ENCODE data around the gene PPIL1. TPM values are rescaled to one million over a fixed set of nuclear protein-coding genes. Genes with fewer than 3 reads are reported as not detected.

Gene PPIL1
- total and polyA plus RNA-seq, 10 of the 15 experiments (the other 5 are each of a cell fraction or from before 2014, with no cell fraction given) = 39.5 to 95.8 (median 70.5) TPM

DNA sequence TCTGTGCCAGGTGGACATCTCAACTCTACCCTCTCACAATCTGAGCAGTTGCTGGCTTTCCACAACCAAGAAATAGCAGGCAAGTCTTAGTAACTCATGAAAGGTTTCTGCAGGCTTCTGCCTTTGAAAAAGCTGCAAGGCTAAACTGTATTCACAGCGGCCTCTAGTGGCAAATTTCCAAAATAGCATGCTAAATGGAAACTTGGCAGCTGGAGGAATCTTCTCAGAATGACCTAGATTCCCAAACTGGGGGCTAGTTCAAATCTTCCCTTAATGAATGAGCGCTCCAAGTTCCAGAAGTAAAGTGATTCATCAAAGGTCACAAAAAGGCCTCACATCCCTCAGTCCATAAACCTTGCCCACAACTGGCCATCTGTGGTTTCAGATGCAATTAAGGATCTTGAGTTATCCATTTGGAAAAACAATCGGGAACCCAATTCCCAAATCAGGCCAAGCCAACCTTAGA is 23.4 kb downstream of the PPIL1 start:
- Histone ChIP-seq H3K4me2 (ENCODE audit: control insufficient read depth, insufficient read depth) (no peak overlapping the region), H3K9me3 (replicated peaks; ENCODE audit: control insufficient read depth, insufficient read depth, low read length) (no peaks in the 10 kb centered on the region; the same call in 2 of the 3 replicates), H2AFZ (ENCODE audit: control insufficient read depth, low read depth, low read length) (no peak overlapping the region), H3K4me3 (no peak overlapping the region), H3K36me3 (ENCODE audit: control insufficient read depth in 2 of 2, insufficient read depth in 2 of 2, low read length in 1 of 2) (peaks cover 6 to 10% of the 10 kb centered on the region in 2 experiments; a peak in 3 of 4 replicates), H3K9ac (ENCODE audit: control insufficient read depth, insufficient read depth, low read length) (no peak overlapping the region), H4K20me1 (ENCODE audit: control insufficient read depth, insufficient read depth) (no peaks in the 10 kb centered on the region), H3K27me3 (replicated peaks in 1 of 2; ENCODE audit: control insufficient read depth in 2 of 2, insufficient read depth in 2 of 2, low read length in 1 of 2) (no peaks in the 10 kb centered on the region), H3K27ac (ENCODE audit: control insufficient read depth, insufficient read depth) (no peak overlapping the region), H3K79me2 (ENCODE audit: control insufficient read depth, insufficient read depth, low read length) (no peaks in the 10 kb centered on the region), H3K4me1 (ENCODE audit: control insufficient read depth, insufficient read depth, low read length) (no peaks in the 10 kb centered on the region)
- TF ChIP-seq, protein P1, sequence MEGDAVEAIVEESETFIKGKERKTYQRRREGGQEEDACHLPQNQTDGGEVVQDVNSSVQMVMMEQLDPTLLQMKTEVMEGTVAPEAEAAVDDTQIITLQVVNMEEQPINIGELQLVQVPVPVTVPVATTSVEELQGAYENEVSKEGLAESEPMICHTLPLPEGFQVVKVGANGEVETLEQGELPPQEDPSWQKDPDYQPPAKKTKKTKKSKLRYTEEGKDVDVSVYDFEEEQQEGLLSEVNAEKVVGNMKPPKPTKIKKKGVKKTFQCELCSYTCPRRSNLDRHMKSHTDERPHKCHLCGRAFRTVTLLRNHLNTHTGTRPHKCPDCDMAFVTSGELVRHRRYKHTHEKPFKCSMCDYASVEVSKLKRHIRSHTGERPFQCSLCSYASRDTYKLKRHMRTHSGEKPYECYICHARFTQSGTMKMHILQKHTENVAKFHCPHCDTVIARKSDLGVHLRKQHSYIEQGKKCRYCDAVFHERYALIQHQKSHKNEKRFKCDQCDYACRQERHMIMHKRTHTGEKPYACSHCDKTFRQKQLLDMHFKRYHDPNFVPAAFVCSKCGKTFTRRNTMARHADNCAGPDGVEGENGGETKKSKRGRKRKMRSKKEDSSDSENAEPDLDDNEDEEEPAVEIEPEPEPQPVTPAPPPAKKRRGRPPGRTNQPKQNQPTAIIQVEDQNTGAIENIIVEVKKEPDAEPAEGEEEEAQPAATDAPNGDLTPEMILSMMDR (IDR thresholded peaks at IDR 0.05 in 2 of 3, conservative IDR thresholded peaks at IDR 0.05 in 1 of 3; ENCODE audit: control insufficient read depth in 2 of 3, extremely low read depth in 1 of 3, insufficient read depth in 1 of 3, low read depth in 3 of 3, low read length in 3 of 3) = peak; percentile 71 to 79 (median 77)
- TF ChIP-seq YY1 (IDR thresholded peaks at IDR 0.05; ENCODE audit: low read depth, low read length) = peak; percentile 63; the same call in 1 of the 2 replicates
- peak; percentile 96 for TF ChIP-seq CBX5 (IDR thresholded peaks at IDR 0.05; ENCODE audit: low read depth)
- TF ChIP-seq SMC3 (IDR thresholded peaks at IDR 0.05; ENCODE audit: borderline replicate concordance, low read length) = peak; percentile 65; the same call in 1 of the 2 replicates
- TF ChIP-seq SIN3A (IDR thresholded peaks at IDR 0.05; ENCODE audit: low read depth, low read length) = no peak
- TF ChIP-seq RAD21 (IDR thresholded peaks at IDR 0.05; ENCODE audit: insufficient read depth, low read depth, low read length) = peak; percentile 70
- FAIRE-seq = peak; percentile 84
- 32% methylated on average over 3 of the region's 3 CpGs for WGBS (ENCODE audit: insufficient coverage, insufficient replicate concordance, low lambda C conversion rate, missing lambda C conversion rate)
- ChIA-PET SMC1A (ENCODE audit: uncharacterized antibody, unreplicated experiment) (interaction anchor here (0.8 to 7.2 kb wide), 9 partner anchors 13 to 236 kb away, joined by 3 to 106 read pairs (median 4); partner anchors contain the start of gene PPIL1), POLR2A (interaction anchor here (0.6 kb wide), 1 partner anchor 22 kb away, joined by 3 read pairs; no protein-coding TSS in a partner anchor), RAD21 (ENCODE audit: unreplicated experiment) (interaction anchor here (0.6 to 6.2 kb wide), 6 partner anchors 67 to 306 kb away, joined by 3 to 49 read pairs (median 6); no protein-coding TSS in a partner anchor), CTCF (interaction anchor here (0.7 to 5.4 kb wide), 33 partner anchors 9 to 460 kb away, joined by 3 to 147 read pairs (median 6); partner anchors contain the start of genes C6orf89 and PPIL1)
- BruUV-seq (replicated peaks) = no TSS peak
- intact Hi-C loops (cut with micrococcal nuclease; ENCODE audit: unreplicated experiment) = loop anchor here (1.0 to 10.0 kb wide), 3 partner anchors 69 to 226 kb away; no protein-coding TSS in a partner anchor
- no peak for DNase-seq (ENCODE audit: low read depth, low spot score)
- peak; percentile 46; the same call in 2 of the 3 replicates for ATAC-seq
- in situ Hi-C loops (cut with MboI) = no loop called here

Measured in GM12878 (cell line).